ENCODE data around the gene KIAA0825.

KIAA0825 gene

GRCh38 chr5:94461131-94461530 is 157.3 kb downstream of the KIAA0825 start:
- TF ChIP-seq POLR2A (IDR thresholded peaks at IDR 0.05; ENCODE audit: extremely low read depth, insufficient read length) = no peak
- TF ChIP-seq CTCF (IDR thresholded peaks at IDR 0.05; ENCODE audit: low read depth, low read length) = no peak
- no peak for TF ChIP-seq MAX (IDR thresholded peaks at IDR 0.05; ENCODE audit: low read depth, low read length)
- TF ChIP-seq MYC (IDR thresholded peaks at IDR 0.05; ENCODE audit: low read depth, low read length) = no peak
- DNase-seq (ENCODE audit: low read depth) = no peak
- no peak overlapping the region for H3K4me3 ChIP-seq (ENCODE audit: low read depth, low read length)

- TF ChIP-seq MYC (IDR thresholded peaks at IDR 0.05; ENCODE audit: low read depth, low read length) = no peak
- TF ChIP-seq CTCF (IDR thresholded peaks at IDR 0.05; ENCODE audit: low read depth, low read length) = no peak
- TF ChIP-seq MAX (IDR thresholded peaks at IDR 0.05; ENCODE audit: low read depth, low read length) = no peak
- no peak for TF ChIP-seq POLR2A (IDR thresholded peaks at IDR 0.05; ENCODE audit: extremely low read depth, insufficient read length)
- no peak overlapping the region for H3K4me3 ChIP-seq (ENCODE audit: low read depth, low read length)
- DNase-seq (ENCODE audit: low read depth) = no peak
Observed at GRCh38 chr5:94459915-94460314, 158.5 kb downstream of the KIAA0825 start.

GRCh38 chr5:94457788-94458187 is 160.6 kb downstream of the KIAA0825 start:
- no peak for TF ChIP-seq CTCF (IDR thresholded peaks at IDR 0.05; ENCODE audit: low read depth, low read length)
- no peak for TF ChIP-seq MYC (IDR thresholded peaks at IDR 0.05; ENCODE audit: low read depth, low read length)
- TF ChIP-seq POLR2A (IDR thresholded peaks at IDR 0.05; ENCODE audit: extremely low read depth, insufficient read length) = no peak
- no peak for TF ChIP-seq MAX (IDR thresholded peaks at IDR 0.05; ENCODE audit: low read depth, low read length)
- DNase-seq (ENCODE audit: low read depth) = no peak
- no peak overlapping the region for H3K4me3 ChIP-seq (ENCODE audit: low read depth, low read length)

- no peak for TF ChIP-seq CTCF (IDR thresholded peaks at IDR 0.05; ENCODE audit: low read depth, low read length)
- no peak for TF ChIP-seq POLR2A (IDR thresholded peaks at IDR 0.05; ENCODE audit: extremely low read depth, insufficient read length)
- no peak for TF ChIP-seq MYC (IDR thresholded peaks at IDR 0.05; ENCODE audit: low read depth, low read length)
- no peak for TF ChIP-seq MAX (IDR thresholded peaks at IDR 0.05; ENCODE audit: low read depth, low read length)
- no peak for DNase-seq (ENCODE audit: low read depth)
- no peak overlapping the region for H3K4me3 ChIP-seq (ENCODE audit: low read depth, low read length)
Observed at GRCh38 chr5:94445726-94446125, 172.7 kb downstream of the KIAA0825 start.

- no peak overlapping the region for H3K4me3 ChIP-seq (ENCODE audit: low read depth, low read length)
- TF ChIP-seq MAX (IDR thresholded peaks at IDR 0.05; ENCODE audit: low read depth, low read length) (no peak), POLR2A (IDR thresholded peaks at IDR 0.05; ENCODE audit: extremely low read depth, insufficient read length) (no peak), CTCF (IDR thresholded peaks at IDR 0.05; ENCODE audit: low read depth, low read length) (no peak), MYC (IDR thresholded peaks at IDR 0.05; ENCODE audit: low read depth, low read length) (no peak)
- DNase-seq (ENCODE audit: low read depth) = no peak
Observed at GRCh38 chr5:94442991-94443390, 175.4 kb downstream of the KIAA0825 start.

GRCh38 chr5:94442076-94442475 is 176.3 kb downstream of the KIAA0825 start:
- no peak for DNase-seq (ENCODE audit: low read depth)
- no peak overlapping the region for H3K4me3 ChIP-seq (ENCODE audit: low read depth, low read length)
- TF ChIP-seq POLR2A (IDR thresholded peaks at IDR 0.05; ENCODE audit: extremely low read depth, insufficient read length) (no peak), MAX (IDR thresholded peaks at IDR 0.05; ENCODE audit: low read depth, low read length) (no peak), CTCF (IDR thresholded peaks at IDR 0.05; ENCODE audit: low read depth, low read length) (no peak), MYC (IDR thresholded peaks at IDR 0.05; ENCODE audit: low read depth, low read length) (no peak)
